Bone marrow (tissue), 2 donors: Measurements from ENCODE around the gene KIF13A.
"Not testable (repeated sequence)": the region's sequence is repeated elsewhere in the genome, so short reads cannot be mapped to it uniquely, and the experiment has no call there.

ENCODE experiments used
- DNase-seq, 2 donors: peaks; one replicate each; lab custom pipeline; 2025; lab: John Stamatoyannopoulos, UW

KIF13A gene

DNA sequence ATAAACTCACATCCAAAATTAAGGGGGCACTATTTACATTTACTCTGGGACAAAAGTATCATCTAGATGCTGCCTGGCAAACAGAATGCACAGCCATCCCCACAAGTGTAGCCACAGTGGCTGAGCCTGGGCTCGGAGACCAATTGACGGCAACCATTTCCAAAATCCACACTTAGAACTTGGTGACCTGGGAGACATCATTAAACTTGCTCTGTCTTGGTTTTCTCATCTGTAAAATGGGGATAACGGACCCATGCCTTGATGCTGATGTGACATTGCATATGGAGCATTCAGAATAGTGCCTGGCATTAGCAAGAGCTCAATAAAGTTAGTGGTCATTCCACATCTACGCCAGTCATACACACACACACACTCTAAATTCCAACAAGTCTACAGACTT, 140.7 kb downstream of the KIF13A start:
- DNase-seq, result no peak

- DNase-seq, result no peak
Measured at GRCh38 chr6:17845598-17845997, 141.8 kb downstream of the KIF13A start.

- DNase-seq, result not testable (repeated sequence)
Measured at GRCh38 chr6:17844967-17845366, 142.5 kb downstream of the KIF13A start.

DNA sequence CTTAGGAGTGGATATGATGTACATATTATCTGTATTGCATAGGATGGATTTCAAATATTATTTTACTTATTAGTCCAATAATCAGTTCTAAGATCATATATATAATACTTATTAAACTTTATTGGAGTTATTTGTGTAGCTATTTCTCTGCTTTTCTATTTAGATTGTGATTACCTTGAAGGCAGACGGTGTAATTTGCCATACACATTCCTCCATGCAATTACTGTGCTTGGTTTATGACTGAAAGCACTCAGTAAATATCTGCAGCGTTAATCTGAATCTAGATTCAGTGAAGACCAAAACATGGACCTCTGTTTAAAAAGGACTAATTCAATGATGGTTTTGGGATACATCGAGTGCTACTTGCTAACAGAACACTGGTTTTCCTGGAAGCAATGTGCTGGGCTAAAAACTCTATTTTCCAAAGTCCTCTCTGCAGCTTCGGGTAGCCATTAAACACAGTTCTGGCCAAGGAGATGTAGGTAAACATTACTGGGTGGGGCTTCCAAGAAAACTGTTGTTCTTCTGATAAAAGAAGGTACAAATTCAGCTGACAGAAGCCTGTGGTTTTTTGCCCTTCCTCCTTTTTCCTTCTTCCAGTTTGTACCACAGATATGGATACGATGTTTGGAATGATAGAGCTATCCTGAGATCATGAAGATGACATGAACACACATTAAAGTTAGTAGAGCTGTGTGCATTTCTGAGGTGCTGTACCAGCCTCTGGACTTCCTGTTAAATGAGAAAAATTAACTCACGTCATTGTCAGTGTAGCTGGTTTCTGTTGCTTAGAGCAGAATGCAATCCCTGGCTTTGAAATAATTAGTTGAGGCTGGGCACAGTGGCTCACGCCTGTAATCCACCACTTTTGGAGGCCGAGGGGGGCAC, 144.3 kb downstream of the KIF13A start:
- no peak for DNase-seq

DNA sequence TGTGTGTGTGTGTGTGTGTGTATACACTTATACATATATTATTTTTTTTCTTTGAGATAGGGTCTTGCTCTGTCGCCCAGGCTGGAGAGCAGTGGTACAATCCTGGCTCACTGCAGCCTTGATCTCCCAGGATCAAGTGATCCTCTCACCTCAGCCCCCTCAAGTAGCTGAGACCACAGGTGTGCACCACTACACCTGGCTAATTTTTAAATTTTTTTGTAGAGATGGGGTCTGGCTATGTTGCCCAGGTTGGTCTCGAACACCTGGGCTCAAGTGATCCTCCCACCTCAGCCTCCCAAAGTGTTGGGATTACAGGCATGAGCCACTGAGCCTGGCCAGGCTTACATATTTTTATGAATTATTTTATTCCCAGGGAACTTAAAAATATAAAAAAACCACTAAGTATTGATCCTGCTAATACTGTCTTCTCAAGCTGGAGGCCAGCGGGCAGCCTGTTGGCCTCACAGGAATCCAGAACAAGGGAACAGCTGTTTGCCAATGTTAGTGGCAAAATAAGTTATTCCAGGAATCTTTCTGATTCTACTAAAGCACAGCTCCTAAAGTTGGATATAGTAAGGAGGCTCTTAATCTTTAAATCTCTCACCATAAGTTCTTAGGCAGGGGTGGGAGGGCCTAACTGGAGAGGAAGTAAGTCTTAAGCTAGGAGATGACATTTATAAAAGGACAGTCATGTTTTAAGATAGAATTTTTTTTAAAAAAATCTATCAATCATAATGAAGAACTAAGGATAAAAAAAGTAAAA, 145.2 kb downstream of the KIF13A start:
- peak in 1 of 2 donors; percentile 63 for DNase-seq

- no peak for DNase-seq
Measured at GRCh38 chr6:17839513-17840223, 147.8 kb downstream of the KIF13A start.

DNA sequence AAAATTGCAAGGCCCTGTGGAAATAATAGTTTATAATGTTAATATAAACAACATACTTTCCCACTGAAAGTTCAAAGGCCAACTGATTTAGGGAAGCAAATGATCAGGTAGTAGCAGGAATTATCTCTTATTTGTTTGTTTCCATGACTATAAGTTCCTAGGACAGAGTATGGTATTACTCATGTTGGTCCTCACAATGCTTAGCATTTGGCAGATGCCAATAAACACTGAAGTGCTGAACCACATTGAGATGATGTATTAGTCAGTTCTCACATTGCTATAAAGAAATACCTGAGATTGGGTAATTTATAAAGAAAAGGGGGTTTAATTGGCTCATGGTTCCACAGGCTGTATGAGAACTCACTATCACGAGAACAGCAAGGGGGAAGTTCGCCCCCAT, 151.1 kb downstream of the KIF13A start:
- no peak for DNase-seq

- no peak for DNase-seq
Measured at GRCh38 chr6:17835784-17836183, 151.7 kb downstream of the KIF13A start.

DNA sequence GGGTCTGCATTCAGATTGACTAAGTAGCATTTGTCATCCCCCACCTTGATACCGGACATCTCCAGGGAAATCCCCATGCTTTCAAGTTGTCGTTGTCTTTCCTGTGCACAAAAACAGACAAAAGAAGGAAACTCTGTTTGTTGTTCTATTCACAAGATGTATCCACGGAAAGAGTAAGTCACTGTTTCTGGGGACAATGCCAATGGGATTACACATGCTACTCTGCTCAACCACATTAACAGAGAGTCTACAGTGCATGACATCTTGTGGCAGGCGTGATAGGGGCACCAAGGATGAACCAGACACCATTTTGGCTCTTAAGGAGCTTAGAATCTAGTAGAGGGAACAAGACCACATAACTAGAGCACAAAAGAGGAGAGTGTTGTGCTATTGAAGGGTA, 156.3 kb downstream of the KIF13A start:
- no peak for DNase-seq

DNA sequence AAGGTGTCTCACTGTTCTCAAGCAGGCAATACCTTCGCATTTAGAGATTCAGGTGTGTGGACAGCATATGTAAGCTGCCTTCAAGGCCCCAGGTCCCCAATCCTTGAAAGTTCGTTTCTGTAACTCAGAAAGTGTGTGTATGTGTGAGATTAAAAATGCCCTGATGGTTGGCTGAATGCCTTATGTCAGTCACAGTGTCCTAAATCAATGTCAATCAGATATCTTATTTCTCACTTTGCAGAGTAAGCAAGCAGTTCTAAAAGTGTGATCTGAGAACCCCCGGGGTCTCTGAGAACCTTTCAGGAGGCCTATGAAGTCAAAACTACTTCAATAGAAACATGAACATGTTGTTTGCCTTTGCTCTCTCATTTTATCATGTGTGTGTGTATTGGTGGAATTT, 157.5 kb downstream of the KIF13A start:
- no peak for DNase-seq

DNA sequence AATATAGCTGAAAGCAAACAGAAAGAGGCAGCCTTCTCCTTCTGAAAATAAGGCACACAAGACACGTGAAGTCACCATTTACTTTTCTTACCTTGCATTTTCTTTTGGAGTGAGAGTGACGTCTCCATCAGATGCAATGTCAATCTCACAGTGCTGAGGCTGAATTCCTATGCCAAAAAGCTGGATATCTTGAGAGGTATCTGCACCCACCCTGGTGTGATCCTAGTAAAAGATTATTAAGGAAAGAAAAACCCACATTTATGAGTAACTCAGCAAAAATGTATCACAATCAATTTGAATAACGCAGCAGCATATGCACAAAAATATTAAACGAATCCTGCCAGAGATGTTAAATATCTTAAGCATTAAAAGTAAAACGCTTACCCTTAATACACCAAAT, 159.3 kb downstream of the KIF13A start:
- DNase-seq, result no peak

DNA sequence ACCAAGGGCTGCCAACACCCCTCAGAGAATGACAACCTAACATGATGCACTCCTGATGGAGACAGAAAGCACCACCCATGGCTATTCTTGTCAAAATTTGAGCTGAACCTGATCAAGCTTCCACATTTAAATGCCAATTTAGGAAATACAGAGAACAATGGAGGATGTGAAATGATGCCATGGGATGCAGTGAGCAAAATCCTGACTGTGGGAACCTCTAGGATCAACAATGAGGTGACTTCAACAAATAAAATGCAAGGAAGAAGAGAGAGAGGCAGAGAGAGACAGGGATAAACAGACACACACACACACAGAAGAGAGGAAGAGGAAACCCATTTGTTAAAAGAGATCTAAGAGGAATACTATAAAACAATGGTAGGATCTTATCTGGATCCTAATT, 161.1 kb downstream of the KIF13A start:
- no peak for DNase-seq

- DNase-seq, result peak in 1 of 2 donors; percentile 11
Measured at GRCh38 chr6:17820055-17820454, 167.4 kb downstream of the KIF13A start.

DNA sequence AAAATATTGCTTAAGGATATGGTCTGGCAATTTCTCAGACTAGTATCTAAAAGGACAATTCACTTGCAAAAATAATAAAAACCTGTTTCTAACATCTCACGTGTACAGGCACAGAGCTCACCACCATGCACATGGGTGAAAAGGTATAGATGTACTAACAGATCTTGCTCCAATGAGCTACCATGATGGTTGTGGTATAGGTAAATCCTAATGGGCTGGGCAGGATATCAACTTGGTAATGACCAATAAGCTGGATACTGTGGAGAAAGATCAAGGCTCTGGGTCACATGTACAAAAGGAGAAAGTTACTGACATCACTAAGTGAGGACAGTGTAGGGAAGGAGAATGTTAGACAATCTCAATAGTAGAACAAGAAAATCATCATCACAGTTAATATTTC, 169.7 kb downstream of the KIF13A start:
- DNase-seq, result no peak

GRCh38 chr6:17816921-17817611, 170.4 kb downstream of the KIF13A start:
- no peak for DNase-seq

DNA sequence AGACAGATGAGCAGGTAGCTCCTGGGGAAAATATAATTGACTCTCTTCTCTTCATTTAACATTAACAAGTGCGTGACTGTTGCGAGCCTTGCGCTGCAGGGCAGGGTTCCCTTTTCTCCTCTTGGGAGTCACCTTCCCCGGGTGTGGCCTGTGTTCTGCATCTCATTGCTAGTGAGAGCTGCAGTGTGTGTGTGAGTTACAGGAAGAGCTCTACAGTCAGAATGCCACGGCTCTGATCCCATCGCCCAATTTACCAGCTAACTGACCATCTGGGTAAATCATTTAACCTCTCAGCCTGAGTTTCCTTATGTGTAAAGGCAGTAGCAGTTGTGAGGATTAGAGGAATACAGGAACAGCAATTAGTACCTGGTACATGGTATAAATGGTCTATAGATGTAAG, 173.9 kb downstream of the KIF13A start:
- no peak for DNase-seq

- DNase-seq, result no peak
Measured at GRCh38 chr6:17812311-17812710, 175.1 kb downstream of the KIF13A start.

DNA sequence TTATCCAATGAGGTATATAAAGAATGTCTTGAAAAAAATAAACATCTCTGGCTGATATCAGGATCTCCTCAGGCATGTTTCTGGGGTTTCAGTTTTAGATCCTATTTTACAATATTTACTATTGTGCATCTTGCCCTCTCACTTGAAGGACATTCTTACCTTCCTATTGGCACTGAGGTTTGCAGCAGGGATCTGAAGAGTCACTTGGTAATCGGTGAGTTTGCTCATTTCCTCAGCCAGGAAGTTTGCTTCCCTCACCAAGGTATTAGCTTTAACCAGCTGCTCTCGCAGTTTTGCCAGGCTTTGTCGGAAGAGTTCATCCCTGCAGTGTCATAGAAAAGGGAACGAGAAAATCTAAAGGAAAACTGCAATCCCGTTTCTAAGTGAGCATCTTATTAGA, 178.8 kb downstream of the KIF13A start:
- DNase-seq, result no peak

GRCh38 chr6:17807431-17807830, 180.0 kb downstream of the KIF13A start:
- DNase-seq, result peak in 1 of 2 donors; percentile 88

GRCh38 chr6:17803409-17803808, 184.0 kb downstream of the KIF13A start:
- DNase-seq, result no peak

GRCh38 chr6:17798477-17799154, 188.8 kb downstream of the KIF13A start:
- DNase-seq, result no peak
